ENCODE results near the gene MCHR2. TPM values are rescaled to one million over a fixed set of nuclear protein-coding genes. Genes with fewer than 3 reads are reported as not detected.

MCHR2 gene
- total and polyA plus RNA-seq, 10 of the 15 experiments (the other 5 are each of a cell fraction or from before 2014, with no cell fraction given), result not detected

GRCh38 chr6:99979953-99980352 lies 14.1 kb downstream of the MCHR2 start:
- DNase-seq (ENCODE audit: low read depth, low spot score), result no peak
- no peak overlapping the region for H3K9ac ChIP-seq (ENCODE audit: control insufficient read depth, insufficient read depth, low read length)
- SMC1A ChIA-PET (ENCODE audit: uncharacterized antibody, unreplicated experiment), result no interaction called here
- CTCF ChIA-PET, result interaction anchor here (1.1 kb wide), 1 partner anchor 11 kb away, joined by 3 read pairs; no protein-coding TSS in a partner anchor
- ATAC-seq, result no peak
- BruUV-seq (replicated peaks), result no TSS peak
- POLR2A ChIA-PET, result no interaction called here
- no peak overlapping the region for H3K4me3 ChIP-seq
- no peak for FAIRE-seq
- H3K4me2 ChIP-seq (ENCODE audit: control insufficient read depth, insufficient read depth), result no peak overlapping the region
- no peaks in the 10 kb centered on the region for H3K79me2 ChIP-seq (ENCODE audit: control insufficient read depth, insufficient read depth, low read length)
- H3K27ac ChIP-seq (ENCODE audit: control insufficient read depth, insufficient read depth), result no peak overlapping the region
- no peaks in the 10 kb centered on the region for H3K4me1 ChIP-seq (ENCODE audit: control insufficient read depth, insufficient read depth, low read length)
- no peaks in the 10 kb centered on the region for H3K36me3 ChIP-seq (ENCODE audit: control insufficient read depth in 2 of 2, insufficient read depth in 2 of 2, low read length in 1 of 2)
- intact Hi-C loops (cut with micrococcal nuclease; ENCODE audit: unreplicated experiment) (no loop called here), in situ Hi-C loops (cut with MboI) (no loop called here)
- no peak overlapping the region for H2AFZ ChIP-seq (ENCODE audit: control insufficient read depth, low read depth, low read length)
- no peaks in the 10 kb centered on the region for H3K9me3 ChIP-seq (replicated peaks; ENCODE audit: control insufficient read depth, insufficient read depth, low read length)
- RAD21 ChIA-PET (ENCODE audit: unreplicated experiment), result no interaction called here
- TF ChIP-seq WRNIP1 (IDR thresholded peaks at IDR 0.05; ENCODE audit: borderline replicate concordance, low read depth, low read length) (no peak), BMI1 (IDR thresholded peaks at IDR 0.05; ENCODE audit: borderline replicate concordance) (no peak), SMC3 (IDR thresholded peaks at IDR 0.05; ENCODE audit: borderline replicate concordance, low read length) (no peak), ASH2L (IDR thresholded peaks at IDR 0.05; ENCODE audit: borderline replicate concordance, low read depth) (no peak), SUZ12 (IDR thresholded peaks at IDR 0.05; ENCODE audit: unreplicated experiment) (no peak), STAT1 (conservative IDR thresholded peaks at IDR 0.05) (no peak), KDM1A (IDR thresholded peaks at IDR 0.05; ENCODE audit: borderline replicate concordance) (no peak), STAT3 (IDR thresholded peaks at IDR 0.05; ENCODE audit: low read depth, low read length) (no peak), BHLHE40 (IDR thresholded peaks at IDR 0.05; ENCODE audit: borderline replicate concordance in 1 of 2, low read depth in 2 of 2, low read length in 1 of 2) (no peak), SPI1 (IDR thresholded peaks at IDR 0.05; ENCODE audit: borderline replicate concordance, insufficient read depth, low read depth, low read length) (no peak), SREBF1 (IDR thresholded peaks at IDR 0.05; ENCODE audit: low read length) (no peak), IRF4 (IDR thresholded peaks at IDR 0.05; ENCODE audit: low read depth, low read length) (no peak)
- TF ChIP-seq, protein P1, sequence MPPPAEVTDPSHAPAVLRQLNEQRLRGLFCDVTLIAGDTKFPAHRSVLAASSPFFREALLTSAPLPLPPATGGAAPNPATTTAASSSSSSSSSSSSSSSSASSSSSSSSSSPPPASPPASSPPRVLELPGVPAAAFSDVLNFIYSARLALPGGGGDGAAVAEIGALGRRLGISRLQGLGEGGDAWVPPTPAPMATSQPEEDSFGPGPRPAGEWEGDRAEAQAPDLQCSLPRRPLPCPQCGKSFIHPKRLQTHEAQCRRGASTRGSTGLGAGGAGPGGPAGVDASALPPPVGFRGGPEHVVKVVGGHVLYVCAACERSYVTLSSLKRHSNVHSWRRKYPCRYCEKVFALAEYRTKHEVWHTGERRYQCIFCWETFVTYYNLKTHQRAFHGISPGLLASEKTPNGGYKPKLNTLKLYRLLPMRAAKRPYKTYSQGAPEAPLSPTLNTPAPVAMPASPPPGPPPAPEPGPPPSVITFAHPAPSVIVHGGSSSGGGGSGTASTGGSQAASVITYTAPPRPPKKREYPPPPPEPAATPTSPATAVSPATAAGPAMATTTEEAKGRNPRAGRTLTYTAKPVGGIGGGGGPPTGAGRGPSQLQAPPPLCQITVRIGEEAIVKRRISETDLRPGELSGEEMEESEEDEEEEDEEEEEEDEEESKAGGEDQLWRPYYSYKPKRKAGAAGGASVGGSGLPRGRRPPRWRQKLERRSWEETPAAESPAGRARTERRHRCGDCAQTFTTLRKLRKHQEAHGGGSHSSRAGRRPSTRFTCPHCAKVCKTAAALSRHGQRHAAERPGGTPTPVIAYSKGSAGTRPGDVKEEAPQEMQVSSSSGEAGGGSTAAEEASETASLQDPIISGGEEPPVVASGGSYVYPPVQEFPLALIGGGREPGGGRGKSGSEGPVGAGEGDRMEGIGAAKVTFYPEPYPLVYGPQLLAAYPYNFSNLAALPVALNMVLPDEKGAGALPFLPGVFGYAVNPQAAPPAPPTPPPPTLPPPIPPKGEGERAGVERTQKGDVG (CRISPR knock-in tag; IDR thresholded peaks at IDR 0.05), result no peak
- TF ChIP-seq, protein P2, sequence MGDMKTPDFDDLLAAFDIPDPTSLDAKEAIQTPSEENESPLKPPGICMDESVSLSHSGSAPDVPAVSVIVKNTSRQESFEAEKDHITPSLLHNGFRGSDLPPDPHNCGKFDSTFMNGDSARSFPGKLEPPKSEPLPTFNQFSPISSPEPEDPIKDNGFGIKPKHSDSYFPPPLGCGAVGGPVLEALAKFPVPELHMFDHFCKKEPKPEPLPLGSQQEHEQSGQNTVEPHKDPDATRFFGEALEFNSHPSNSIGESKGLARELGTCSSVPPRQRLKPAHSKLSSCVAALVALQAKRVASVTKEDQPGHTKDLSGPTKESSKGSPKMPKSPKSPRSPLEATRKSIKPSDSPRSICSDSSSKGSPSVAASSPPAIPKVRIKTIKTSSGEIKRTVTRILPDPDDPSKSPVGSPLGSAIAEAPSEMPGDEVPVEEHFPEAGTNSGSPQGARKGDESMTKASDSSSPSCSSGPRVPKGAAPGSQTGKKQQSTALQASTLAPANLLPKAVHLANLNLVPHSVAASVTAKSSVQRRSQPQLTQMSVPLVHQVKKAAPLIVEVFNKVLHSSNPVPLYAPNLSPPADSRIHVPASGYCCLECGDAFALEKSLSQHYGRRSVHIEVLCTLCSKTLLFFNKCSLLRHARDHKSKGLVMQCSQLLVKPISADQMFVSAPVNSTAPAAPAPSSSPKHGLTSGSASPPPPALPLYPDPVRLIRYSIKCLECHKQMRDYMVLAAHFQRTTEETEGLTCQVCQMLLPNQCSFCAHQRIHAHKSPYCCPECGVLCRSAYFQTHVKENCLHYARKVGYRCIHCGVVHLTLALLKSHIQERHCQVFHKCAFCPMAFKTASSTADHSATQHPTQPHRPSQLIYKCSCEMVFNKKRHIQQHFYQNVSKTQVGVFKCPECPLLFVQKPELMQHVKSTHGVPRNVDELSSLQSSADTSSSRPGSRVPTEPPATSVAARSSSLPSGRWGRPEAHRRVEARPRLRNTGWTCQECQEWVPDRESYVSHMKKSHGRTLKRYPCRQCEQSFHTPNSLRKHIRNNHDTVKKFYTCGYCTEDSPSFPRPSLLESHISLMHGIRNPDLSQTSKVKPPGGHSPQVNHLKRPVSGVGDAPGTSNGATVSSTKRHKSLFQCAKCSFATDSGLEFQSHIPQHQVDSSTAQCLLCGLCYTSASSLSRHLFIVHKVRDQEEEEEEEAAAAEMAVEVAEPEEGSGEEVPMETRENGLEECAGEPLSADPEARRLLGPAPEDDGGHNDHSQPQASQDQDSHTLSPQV (IDR thresholded peaks at IDR 0.05), result no peak
- TF ChIP-seq, protein P3, sequence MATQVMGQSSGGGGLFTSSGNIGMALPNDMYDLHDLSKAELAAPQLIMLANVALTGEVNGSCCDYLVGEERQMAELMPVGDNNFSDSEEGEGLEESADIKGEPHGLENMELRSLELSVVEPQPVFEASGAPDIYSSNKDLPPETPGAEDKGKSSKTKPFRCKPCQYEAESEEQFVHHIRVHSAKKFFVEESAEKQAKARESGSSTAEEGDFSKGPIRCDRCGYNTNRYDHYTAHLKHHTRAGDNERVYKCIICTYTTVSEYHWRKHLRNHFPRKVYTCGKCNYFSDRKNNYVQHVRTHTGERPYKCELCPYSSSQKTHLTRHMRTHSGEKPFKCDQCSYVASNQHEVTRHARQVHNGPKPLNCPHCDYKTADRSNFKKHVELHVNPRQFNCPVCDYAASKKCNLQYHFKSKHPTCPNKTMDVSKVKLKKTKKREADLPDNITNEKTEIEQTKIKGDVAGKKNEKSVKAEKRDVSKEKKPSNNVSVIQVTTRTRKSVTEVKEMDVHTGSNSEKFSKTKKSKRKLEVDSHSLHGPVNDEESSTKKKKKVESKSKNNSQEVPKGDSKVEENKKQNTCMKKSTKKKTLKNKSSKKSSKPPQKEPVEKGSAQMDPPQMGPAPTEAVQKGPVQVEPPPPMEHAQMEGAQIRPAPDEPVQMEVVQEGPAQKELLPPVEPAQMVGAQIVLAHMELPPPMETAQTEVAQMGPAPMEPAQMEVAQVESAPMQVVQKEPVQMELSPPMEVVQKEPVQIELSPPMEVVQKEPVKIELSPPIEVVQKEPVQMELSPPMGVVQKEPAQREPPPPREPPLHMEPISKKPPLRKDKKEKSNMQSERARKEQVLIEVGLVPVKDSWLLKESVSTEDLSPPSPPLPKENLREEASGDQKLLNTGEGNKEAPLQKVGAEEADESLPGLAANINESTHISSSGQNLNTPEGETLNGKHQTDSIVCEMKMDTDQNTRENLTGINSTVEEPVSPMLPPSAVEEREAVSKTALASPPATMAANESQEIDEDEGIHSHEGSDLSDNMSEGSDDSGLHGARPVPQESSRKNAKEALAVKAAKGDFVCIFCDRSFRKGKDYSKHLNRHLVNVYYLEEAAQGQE (IDR thresholded peaks at IDR 0.05; ENCODE audit: low read depth, low read length), result no peak
- 6% methylated on average over 1 of the region's 1 CpG for WGBS (ENCODE audit: insufficient coverage, insufficient replicate concordance, low lambda C conversion rate, missing lambda C conversion rate)
- no peaks in the 10 kb centered on the region for H3K27me3 ChIP-seq (replicated peaks in 1 of 2; ENCODE audit: control insufficient read depth in 2 of 2, insufficient read depth in 2 of 2, low read length in 1 of 2)
- no peaks in the 10 kb centered on the region for H4K20me1 ChIP-seq (ENCODE audit: control insufficient read depth, insufficient read depth)
